ENCODE results near the gene CPA4.

DNA sequence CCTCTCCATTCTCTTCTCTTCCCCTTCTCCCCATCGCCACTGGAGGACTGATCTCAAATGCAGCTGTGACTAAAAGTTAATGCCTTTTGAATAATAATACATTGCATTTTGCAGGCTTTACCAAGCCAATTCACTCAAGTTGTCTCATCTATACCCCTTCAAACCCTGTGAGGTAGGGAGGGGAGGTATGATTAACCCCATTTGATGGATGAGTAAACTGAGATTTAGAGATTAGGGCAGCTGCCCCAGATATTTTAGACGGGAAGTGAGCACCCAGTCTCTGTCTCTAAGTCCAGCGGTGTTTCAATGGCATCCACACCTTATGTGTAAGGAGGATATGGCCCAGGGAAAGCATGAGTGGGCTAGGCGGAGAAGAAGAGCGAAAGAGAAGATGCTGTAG is 52.8 kb downstream of the CPA4 start:
- TF ChIP-seq, protein P1, sequence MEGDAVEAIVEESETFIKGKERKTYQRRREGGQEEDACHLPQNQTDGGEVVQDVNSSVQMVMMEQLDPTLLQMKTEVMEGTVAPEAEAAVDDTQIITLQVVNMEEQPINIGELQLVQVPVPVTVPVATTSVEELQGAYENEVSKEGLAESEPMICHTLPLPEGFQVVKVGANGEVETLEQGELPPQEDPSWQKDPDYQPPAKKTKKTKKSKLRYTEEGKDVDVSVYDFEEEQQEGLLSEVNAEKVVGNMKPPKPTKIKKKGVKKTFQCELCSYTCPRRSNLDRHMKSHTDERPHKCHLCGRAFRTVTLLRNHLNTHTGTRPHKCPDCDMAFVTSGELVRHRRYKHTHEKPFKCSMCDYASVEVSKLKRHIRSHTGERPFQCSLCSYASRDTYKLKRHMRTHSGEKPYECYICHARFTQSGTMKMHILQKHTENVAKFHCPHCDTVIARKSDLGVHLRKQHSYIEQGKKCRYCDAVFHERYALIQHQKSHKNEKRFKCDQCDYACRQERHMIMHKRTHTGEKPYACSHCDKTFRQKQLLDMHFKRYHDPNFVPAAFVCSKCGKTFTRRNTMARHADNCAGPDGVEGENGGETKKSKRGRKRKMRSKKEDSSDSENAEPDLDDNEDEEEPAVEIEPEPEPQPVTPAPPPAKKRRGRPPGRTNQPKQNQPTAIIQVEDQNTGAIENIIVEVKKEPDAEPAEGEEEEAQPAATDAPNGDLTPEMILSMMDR (conservative IDR thresholded peaks at IDR 0.05; ENCODE audit: low read depth in 2 of 2) = no peak
- TF ChIP-seq POLR2AphosphoS5 (IDR thresholded peaks at IDR 0.05; ENCODE audit: low read depth) (no peak), CREB1 (CRISPR knock-in tag; IDR thresholded peaks at IDR 0.05; ENCODE audit: low read depth) (no peak), EZH2 (IDR thresholded peaks at IDR 0.05; ENCODE audit: low read depth, unreplicated experiment) (no peak), EZH2phosphoT487 (IDR thresholded peaks at IDR 0.05; ENCODE audit: unreplicated experiment) (no peak), STAT1 (IDR thresholded peaks at IDR 0.05; ENCODE audit: unreplicated experiment) (no peak)
- TF ChIP-seq, protein P2, sequence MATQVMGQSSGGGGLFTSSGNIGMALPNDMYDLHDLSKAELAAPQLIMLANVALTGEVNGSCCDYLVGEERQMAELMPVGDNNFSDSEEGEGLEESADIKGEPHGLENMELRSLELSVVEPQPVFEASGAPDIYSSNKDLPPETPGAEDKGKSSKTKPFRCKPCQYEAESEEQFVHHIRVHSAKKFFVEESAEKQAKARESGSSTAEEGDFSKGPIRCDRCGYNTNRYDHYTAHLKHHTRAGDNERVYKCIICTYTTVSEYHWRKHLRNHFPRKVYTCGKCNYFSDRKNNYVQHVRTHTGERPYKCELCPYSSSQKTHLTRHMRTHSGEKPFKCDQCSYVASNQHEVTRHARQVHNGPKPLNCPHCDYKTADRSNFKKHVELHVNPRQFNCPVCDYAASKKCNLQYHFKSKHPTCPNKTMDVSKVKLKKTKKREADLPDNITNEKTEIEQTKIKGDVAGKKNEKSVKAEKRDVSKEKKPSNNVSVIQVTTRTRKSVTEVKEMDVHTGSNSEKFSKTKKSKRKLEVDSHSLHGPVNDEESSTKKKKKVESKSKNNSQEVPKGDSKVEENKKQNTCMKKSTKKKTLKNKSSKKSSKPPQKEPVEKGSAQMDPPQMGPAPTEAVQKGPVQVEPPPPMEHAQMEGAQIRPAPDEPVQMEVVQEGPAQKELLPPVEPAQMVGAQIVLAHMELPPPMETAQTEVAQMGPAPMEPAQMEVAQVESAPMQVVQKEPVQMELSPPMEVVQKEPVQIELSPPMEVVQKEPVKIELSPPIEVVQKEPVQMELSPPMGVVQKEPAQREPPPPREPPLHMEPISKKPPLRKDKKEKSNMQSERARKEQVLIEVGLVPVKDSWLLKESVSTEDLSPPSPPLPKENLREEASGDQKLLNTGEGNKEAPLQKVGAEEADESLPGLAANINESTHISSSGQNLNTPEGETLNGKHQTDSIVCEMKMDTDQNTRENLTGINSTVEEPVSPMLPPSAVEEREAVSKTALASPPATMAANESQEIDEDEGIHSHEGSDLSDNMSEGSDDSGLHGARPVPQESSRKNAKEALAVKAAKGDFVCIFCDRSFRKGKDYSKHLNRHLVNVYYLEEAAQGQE (IDR thresholded peaks at IDR 0.05; ENCODE audit: unreplicated experiment) = no peak
- TF ChIP-seq, protein P3, sequence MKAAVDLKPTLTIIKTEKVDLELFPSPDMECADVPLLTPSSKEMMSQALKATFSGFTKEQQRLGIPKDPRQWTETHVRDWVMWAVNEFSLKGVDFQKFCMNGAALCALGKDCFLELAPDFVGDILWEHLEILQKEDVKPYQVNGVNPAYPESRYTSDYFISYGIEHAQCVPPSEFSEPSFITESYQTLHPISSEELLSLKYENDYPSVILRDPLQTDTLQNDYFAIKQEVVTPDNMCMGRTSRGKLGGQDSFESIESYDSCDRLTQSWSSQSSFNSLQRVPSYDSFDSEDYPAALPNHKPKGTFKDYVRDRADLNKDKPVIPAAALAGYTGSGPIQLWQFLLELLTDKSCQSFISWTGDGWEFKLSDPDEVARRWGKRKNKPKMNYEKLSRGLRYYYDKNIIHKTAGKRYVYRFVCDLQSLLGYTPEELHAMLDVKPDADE (IDR thresholded peaks at IDR 0.05) = no peak

All from GM23338 (cell line).